Measurements from ENCODE around the gene FIGN. TPM values are rescaled to one million over a fixed set of nuclear protein-coding genes. Genes with fewer than 3 reads are reported as not detected.

The FIGN gene
- total and polyA plus RNA-seq, 11 donors = 3.0 to 16.5 (median 12.1) TPM

- Histone ChIP-seq H3K4me3 (no peak overlapping the region), H3K36me3 (no peaks in the 10 kb centered on the region), H3K27me3 (no peaks in the 10 kb centered on the region), H3K9me3 (no peaks in the 10 kb centered on the region), H3K4me1 (peaks cover 0 to 46% (median 15%) of the 10 kb centered on the region in 12 donors), H3K27ac (peak overlapping the region in 11 of 12 donors; percentile 7 to 88 (median 69))
- ATAC-seq = no peak
- TF ChIP-seq, protein P1, sequence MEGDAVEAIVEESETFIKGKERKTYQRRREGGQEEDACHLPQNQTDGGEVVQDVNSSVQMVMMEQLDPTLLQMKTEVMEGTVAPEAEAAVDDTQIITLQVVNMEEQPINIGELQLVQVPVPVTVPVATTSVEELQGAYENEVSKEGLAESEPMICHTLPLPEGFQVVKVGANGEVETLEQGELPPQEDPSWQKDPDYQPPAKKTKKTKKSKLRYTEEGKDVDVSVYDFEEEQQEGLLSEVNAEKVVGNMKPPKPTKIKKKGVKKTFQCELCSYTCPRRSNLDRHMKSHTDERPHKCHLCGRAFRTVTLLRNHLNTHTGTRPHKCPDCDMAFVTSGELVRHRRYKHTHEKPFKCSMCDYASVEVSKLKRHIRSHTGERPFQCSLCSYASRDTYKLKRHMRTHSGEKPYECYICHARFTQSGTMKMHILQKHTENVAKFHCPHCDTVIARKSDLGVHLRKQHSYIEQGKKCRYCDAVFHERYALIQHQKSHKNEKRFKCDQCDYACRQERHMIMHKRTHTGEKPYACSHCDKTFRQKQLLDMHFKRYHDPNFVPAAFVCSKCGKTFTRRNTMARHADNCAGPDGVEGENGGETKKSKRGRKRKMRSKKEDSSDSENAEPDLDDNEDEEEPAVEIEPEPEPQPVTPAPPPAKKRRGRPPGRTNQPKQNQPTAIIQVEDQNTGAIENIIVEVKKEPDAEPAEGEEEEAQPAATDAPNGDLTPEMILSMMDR (IDR thresholded peaks at IDR 0.05) = no peak
- TF ChIP-seq POLR2A (IDR thresholded peaks at IDR 0.05) = no peak
- no peak for DNase-seq
- intact Hi-C loops (cut with DNase I) = loop anchor here in 4 of 10 donors (5.0 to 10.0 kb wide), 3 partner anchors 61 to 69 kb away; partner anchors contain the start of gene FIGN (in 2 of the 4)
These were observed 70.0 kb downstream of the FIGN start for GRCh38 chr2:163665817-163666216.

DNA sequence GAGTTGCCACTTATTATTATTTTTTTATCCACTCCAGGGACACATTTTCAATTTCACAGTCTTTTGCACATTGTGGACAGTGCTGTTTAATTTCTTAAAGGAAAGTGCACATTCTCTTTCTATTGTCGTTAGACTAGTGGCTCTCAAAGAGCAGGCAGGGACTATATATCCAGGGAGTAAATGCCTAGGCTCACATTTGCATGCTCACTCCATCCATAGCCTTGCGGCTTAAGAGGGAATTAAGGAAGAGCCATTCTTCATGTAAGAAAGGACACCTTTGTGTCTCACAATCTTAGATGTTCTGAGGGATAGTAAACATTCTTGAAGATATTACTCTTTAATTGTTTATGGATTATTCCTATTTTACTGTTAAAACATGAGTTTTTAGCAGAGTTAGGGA lies 70.8 kb downstream of the FIGN start:
- no peak for TF ChIP-seq POLR2A (IDR thresholded peaks at IDR 0.05)
- TF ChIP-seq, protein P1 (IDR thresholded peaks at IDR 0.05) = no peak
- intact Hi-C loops (cut with DNase I) = loop anchor here in 4 of 10 donors (5.0 to 10.0 kb wide), 3 partner anchors 62 to 70 kb away; partner anchors contain the start of gene FIGN (in 2 of the 4)
- Histone ChIP-seq H3K4me3 (no peak overlapping the region), H3K36me3 (no peaks in the 10 kb centered on the region), H3K27me3 (no peaks in the 10 kb centered on the region), H3K27ac (no peak overlapping the region), H3K4me1 (peaks cover 0 to 42% (median 15%) of the 10 kb centered on the region in 12 donors), H3K9me3 (no peaks in the 10 kb centered on the region)
- DNase-seq (no peak), ATAC-seq (no peak)
- WGBS, 4 donors = 73 to 85% (median 75%) methylated on average over 2 of the region's 2 CpGs

DNA sequence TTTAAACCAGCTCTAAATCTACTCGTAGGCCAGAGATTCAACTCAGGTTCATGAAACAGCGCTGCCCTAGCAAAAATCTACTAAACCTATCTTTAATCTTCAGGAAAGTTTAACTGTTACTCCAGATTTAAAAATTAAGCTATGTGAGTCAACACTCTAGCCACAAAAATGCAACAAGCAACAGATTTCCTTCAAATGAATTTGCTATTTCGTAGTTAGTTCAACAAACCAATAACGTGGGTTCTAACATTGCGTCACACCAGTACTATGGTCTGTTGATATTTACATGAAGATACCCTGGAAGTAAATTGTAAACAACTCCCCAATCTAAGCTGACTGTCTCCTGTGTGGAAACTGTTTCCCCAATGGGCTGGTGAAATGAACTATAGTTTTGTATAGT lies 71.2 kb downstream of the FIGN start:
- H3K4me1 ChIP-seq = peaks cover 0 to 40% (median 15%) of the 10 kb centered on the region in 12 donors
- H3K36me3 ChIP-seq = no peaks in the 10 kb centered on the region
- H3K27ac ChIP-seq = no peak overlapping the region
- no peaks in the 10 kb centered on the region for H3K27me3 ChIP-seq
- H3K4me3 ChIP-seq = no peak overlapping the region
- no peak for ATAC-seq
- no peak for TF ChIP-seq POLR2A (IDR thresholded peaks at IDR 0.05)
- TF ChIP-seq, protein P1 (IDR thresholded peaks at IDR 0.05) = no peak
- 73 to 88% (median 83%) methylated on average over 5 of the region's 5 CpGs for WGBS, 4 donors
- no peak for DNase-seq
- intact Hi-C loops (cut with DNase I) = loop anchor here in 4 of 10 donors (5.0 to 10.0 kb wide), 3 partner anchors 63 to 70 kb away; partner anchors contain the start of gene FIGN (in 2 of the 4)
- H3K9me3 ChIP-seq = no peaks in the 10 kb centered on the region

GRCh38 chr2:163662141-163662780 lies 73.5 kb downstream of the FIGN start:
- WGBS, 4 donors = 58 to 74% (median 70%) methylated on average over 4 of the region's 4 CpGs
- no peak for DNase-seq
- H3K36me3 ChIP-seq = no peaks in the 10 kb centered on the region
- TF ChIP-seq, protein P1 (IDR thresholded peaks at IDR 0.05) = no peak
- TF ChIP-seq POLR2A (IDR thresholded peaks at IDR 0.05) = no peak
- peaks cover 0 to 44% (median 11%) of the 10 kb centered on the region in 12 donors for H3K4me1 ChIP-seq
- H3K27ac ChIP-seq = peak overlapping the region in 2 of 12 donors; percentile 1 to 37
- no peak for ATAC-seq
- intact Hi-C loops (cut with DNase I) = loop anchor here in 2 of 10 donors (10.0 kb wide), 1 partner anchor 73 kb away; the partner anchor contains the start of gene FIGN (in 2 of the 2)
- H3K27me3 ChIP-seq = no peaks in the 10 kb centered on the region
- no peak overlapping the region for H3K4me3 ChIP-seq
- H3K9me3 ChIP-seq = no peaks in the 10 kb centered on the region

Measured in heart left ventricle (tissue), 16 donors.